DMS53 treated with DMSO at 0.1 percent for 48 hours (cell line): Measurements from ENCODE around the gene PEX11G.
"Not testable (repeated sequence)": the region's sequence is repeated elsewhere in the genome, so short reads cannot be mapped to it uniquely, and the experiment has no call there.

Experiments used
- DNase-seq: peaks from one replicate; lab custom pipeline; 2025; ENCODE audit not compliant: unreplicated experiment; lab: John Stamatoyannopoulos, UW

PEX11G gene

DNA sequence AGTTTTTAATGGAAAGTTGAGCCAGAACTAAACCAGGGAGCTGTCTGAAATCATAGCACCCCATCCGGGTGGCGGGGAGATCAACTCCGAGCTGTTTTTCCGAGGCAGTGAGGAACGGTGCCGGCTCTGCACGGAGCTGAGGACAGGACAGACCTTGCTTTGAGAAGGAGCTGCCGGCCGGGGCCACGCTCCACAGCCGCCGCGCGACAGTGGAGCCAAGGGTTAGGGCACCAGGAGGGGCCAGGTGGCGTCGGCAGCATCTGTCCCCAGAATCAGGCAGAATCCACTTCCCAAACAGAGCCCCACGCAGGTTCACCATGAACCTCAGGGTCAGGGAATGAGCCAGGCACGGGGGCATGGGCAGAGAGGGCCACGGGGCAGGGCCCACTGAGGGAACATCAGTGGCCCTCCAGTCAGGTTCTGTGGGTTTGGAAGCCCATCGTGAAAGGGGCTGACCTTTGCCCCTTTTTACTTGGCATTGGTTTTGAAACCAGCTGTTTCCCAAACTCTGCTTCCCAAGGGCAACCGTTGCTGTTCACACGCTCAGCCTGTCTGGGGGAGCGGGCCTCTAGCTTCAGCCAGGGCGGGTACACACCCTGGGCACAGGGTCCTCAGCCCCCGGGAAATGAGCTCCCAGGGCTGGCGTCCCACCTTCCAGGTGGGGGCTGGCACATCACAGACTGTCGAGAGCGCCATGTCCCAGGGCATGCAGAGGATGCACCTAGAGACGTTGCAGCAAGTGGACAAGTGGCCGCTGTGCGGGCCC lies 18.1 kb downstream of the PEX11G start:
- DNase-seq = no peak

DNA sequence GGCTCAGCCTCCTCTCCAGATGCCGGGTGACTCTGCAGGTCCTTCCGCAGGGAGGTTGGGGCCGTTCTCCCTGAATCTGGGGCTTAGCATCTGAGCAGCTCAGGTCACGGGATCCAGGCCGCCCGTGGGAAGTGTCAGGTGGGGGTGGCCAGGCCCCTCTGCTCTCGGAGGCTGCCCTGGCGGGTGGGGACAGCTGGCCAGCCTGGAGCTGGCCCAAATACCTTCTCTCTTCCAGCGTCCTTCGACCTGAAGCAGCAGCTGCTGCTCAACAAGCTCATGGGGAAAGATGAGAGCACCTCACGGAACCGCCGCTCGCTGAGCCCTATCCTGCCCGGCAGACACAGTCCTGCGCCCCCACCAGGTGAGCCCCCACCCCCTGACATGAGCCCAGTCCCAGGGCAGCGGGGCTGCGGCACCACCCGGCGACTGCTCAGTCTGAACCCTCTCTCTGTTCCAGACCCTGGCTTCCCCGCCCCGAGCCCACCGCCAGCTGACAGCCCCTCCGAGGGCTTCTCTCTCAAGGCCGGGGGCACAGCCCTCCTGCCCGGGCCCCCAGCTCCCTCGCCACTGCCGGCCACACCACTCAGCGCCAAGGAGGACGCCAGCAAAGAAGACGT lies 19.1 kb downstream of the PEX11G start:
- no peak for DNase-seq

DNA sequence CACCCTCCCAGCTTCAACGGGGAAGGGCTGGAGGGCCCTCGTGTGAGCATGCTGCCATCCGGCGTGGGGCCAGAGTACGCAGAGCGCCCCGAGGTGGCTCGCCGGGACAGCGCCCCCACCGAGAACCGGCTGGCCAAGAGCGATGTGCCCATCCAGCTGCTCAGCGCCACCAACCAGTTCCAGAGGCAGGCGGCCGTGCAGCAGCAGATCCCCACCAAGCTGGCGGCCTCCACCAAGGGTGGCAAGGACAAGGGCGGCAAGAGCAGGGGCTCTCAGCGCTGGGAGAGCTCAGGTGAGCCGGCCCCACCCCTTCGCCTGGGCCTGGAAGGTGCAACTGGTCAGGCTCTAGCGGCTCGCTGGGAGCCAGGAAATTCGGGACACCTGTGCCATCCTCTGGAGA lies 20.0 kb downstream of the PEX11G start:
- no peak for DNase-seq

DNA sequence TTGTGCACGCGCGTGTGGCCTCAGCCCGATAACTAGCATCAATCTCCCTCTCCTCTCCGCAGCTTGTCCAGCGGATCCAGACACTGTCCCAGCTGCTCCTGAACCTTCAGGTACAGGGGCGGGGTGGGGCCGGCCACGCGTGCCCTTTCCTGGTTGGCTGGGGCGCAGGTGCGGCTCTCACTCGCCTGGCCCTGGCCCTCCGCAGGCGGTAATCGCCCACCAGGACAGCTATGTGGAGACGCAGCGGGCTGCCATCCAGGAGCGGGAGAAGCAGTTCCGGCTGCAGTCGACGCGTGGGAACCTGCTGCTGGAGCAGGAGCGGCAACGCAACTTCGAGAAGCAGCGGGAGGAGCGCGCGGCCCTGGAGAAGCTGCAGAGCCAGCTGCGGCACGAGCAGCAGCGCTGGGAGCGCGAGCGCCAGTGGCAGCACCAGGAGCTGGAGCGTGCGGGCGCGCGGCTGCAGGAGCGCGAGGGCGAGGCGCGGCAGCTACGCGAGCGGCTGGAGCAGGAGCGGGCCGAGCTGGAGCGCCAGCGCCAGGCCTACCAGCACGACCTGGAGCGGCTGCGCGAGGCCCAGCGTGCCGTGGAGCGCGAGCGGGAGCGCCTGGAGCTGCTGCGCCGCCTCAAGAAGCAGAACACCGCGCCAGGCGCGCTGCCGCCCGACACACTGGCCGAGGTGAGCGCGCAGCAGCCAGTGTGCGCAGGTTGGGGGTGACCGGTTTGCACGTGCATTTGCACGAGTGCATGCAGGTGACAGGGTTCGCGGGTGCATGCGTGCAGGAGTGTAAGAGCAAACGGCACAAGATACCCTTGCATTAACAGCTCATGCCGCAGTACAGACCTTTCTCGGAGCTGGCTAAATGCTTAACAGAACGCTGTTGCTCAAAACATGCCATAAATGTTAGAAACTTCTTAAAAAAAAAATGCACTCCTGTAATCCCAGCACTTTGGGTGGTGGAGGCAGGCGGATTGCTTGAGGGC lies 21.5 kb downstream of the PEX11G start:
- no peak for DNase-seq

DNA sequence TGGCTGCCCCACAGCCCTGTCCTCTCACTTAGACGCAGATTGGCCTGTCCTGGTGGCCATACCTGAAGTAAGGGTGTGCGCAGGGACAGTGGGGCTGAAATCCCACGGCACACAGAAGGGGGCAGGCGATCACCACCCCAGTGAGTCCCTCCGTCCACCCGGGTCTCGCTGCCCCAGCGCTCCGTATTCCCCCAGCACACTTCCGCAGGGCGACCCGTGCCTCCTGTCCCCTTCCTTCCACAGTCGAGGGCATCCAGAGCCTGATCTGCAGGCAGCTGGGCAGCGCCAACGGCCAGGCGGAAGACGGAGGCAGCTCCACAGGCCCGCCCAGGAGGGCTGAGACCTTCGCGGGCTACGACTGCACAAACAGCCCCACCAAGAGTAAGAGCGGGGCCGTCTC lies 25.3 kb downstream of the PEX11G start:
- DNase-seq = no peak

DNA sequence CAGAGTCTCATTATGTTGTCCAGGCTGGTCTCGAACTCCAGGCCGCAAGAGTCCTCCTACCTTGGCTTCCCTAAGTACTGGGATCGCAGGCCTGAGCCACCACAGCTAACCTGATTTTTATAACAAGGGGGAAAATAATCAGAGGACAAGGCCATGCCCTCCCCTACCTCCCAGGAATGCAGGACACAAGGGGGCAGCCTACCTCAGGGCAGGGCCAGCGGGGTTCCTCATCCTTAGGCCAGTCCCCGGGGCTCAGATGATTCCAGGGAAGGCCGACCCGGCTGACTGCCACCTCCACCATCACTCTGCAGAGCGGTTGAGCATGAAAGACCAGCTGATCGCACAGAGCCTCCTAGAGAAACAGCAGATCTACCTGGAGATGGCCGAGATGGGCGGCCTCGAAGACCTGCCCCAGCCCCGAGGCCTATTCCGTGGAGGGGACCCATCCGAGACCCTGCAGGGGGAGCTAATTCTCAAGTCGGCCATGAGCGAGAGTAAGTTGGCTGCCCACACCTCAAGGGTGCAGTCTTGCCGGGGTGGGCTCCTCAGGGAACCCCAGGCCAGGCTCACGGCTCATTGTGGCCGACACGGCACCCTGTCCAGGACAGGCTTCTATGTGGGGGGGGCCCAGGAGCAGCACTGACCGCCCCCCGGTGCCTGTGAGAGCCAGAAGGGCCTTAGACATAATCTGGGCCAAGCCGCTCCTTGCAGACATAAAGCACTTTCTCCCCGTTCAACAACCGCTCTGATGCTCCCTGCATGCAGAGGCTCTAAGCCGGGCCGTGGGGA lies 26.8 kb downstream of the PEX11G start:
- no peak for DNase-seq

DNA sequence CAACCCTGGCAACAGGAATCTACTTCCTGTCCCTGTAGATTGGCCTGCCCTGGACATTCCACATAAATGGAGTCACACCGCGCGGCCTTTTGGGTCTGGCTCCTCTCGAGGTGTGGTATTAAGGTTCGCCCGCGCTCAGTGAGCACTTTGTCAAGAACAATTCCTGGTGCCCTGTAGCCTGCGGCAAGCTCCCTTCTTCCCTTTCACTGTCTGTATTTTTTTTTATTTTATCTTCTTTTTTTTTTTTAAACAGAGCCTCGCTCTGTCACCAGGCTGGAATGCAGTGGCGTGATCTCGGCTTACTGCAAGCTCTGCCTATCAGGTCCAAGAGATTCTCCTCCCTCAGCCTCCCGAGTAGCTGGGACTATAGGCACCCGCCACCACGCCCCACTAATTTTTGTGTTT lies 28.3 kb downstream of the PEX11G start:
- DNase-seq = no peak

DNA sequence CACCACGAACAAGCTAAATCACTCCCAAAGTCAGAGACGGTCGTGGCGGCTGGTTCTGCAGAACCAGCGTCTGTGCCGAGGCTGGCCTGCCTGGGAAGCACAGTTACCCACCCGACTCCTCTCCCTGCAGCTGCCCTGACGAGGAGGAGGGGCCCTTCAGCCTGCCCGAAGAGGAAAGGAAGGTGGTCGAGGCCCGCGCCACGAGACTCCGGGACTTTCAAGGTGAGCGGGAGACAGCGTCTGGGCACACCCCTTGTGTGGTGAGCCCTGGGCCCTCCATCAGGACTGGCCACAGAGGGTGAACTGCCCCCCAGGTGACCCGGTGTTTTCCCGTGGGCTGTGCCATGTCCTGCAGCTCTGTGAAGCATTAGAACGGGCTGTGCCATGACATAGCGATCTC lies 29.1 kb downstream of the PEX11G start:
- no peak for DNase-seq

DNA sequence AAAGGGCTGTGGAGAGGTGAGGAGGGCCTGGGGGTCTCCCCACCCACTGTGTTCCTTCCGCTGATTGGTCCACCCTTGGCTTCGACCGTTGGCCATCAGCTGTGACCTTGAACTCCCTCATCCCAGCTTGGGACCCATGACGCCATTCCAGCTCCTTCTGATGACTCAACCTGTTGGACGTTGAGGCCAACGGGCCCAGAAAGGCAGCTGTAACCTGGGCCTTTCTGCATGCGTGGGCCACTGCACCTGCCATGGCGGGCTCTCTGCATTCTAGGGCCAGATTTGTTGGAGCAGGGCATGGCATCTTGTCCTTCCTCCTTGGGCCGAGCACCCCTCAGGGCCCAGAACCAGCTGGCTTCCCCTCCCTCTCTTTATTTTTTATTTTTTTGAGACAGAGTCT lies 30.2 kb downstream of the PEX11G start:
- DNase-seq = no peak

DNA sequence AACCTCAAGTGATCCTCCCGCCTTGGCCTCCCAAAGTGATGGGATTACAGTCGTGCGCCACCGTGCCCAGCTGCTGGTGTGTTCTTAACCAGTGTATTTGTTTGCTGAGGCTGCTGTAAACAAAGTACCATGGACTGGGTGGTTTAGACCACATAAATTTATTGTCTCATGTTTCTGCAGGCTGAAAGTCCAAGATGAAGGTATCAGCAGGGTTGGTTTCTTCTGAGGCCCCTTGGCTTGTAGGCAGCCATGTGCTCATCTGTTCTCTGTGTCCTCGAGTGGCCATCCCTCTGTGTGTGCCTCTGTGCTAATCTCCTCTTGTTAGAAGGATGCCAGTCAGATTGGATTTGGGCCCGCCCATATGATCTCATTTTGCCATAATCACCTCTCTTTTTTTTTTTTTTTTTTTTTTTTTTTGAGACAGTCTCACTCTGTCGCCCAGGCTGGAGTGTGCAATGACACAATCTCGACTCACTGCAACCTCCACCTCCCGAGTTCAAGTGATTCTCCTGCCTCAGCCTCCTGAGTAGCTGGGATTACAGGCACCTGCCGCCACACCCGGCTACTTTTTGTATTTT lies 31.8 kb downstream of the PEX11G start:
- DNase-seq = no peak

DNA sequence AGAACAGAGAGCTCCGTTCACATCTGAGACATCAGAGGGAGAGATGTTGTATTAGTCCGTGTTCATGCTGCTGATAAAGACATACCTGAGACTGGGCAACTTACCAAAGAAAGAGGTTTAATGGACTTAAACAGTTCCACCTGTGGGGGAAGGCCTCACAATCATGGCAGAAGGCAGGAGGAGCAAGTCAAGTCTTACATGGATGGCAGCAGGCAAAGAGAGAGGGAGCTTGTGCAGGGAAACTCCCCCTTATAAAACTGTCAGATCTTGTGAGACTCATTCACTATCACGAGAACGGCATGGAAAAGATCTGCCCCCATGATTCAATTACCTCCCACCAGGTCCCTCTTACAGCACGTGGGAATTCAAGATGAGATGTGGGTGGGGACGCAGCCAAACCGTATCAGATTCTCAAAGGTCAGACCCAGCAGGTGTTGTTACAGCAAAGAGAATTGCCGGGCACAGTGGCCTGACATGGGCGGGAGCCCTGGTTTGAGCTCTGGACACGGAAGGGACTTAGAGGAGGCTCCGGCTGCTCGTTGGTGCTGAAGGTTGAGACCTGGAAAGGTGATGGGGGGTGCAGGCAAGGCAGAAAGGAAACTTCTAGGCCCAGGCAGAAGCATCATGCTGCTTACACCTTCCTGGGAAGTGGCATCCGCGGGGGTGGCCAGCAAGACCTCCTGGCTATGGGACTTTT lies 33.1 kb downstream of the PEX11G start:
- no peak for DNase-seq

DNA sequence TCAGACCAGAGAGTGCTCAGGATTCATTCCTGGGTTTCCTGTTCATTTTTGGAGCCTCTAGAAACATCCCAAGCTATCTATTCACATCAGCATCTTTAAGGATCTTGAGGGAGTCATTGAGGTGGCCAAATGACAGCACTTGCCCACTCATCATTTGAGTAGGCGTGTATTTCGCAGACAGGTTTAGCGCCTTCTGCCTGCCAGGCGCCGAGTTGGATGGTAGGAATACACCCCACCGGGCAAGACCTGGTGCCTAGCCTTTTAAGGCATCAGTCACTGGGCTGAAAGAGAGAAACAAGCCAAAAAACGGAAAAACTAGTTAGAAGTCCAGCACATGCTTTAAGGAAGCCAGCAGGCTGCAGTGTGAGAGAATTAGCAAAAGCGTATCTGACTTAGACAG lies 33.8 kb downstream of the PEX11G start:
- no peak for DNase-seq

DNA sequence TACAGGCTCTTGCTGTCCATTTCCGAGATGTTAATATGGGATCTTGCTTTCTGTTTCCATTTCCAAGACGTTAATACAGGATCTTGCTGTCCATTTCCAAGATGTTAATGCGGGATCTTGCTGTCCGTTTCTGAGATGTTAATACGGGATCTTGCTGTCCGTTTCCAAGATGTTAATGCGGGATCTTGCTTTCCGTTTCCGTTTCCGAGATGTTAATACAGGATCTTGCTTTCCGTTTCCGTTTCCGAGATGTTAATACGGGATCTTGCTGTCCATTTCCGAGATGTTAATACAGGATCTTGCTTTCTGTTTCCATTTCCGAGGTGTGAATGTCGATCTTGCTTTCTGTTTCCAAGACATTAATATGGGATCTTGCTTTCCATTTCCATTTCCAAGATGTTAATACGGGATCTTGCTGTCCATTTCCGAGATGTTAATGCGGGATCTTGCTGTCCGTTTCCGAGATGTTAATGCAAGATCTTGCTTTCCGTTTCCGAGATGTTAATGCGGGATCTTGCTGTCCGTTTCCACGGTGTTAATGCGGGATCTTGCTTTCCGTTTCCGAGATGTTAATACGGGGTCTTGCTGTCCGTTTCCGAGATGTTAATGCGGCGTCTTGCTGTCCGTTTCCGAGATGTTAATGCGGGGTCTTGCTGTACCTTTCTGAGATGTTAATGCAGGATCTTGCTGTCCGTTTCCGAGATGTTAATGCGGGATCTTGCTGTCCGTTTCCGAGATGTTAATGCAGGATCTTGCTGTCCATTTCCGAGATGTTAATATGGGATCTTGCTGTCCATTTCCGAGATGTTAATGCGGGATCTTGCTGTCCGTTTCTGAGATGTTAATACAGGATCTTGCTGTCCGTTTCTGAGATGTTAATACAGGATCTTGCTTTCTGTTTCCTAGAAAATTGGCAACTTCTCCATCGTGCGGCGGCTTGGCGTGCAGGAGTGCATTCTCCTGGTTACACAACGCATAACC lies 38.3 kb downstream of the PEX11G start:
- no peak for DNase-seq

DNA sequence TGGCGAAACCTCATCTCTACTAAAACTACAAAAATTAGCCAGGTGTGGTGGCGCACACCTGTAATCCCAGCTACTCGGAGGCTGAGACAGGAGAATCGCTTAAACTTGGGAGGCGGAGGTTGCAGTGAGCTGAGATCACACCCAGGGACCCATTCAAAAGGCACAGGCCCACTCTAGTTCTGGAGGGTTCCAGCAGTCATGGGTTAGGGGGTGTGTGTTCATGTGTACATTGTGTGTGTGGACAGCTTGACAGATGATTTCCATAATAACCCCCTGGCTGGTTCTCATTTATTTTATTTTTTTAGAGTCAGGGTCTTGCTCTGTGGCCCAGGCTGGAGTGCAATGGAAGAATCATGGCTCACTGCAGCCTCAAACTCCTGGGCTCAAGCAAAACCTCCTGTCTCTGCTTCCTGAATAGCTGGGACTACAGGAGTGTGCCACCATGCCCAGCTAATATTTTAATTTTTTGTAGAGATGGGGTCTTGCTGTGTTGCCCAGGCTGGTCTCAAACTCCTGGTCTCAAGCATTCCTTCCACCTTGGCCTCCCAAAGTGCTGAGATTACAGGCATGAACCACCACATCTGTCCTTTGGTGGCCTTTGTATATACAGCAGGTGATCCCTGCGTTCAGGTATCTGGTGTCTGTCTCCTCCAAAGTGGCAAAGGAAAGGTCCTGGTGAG lies 39.3 kb downstream of the PEX11G start:
- not testable (repeated sequence) for DNase-seq

DNA sequence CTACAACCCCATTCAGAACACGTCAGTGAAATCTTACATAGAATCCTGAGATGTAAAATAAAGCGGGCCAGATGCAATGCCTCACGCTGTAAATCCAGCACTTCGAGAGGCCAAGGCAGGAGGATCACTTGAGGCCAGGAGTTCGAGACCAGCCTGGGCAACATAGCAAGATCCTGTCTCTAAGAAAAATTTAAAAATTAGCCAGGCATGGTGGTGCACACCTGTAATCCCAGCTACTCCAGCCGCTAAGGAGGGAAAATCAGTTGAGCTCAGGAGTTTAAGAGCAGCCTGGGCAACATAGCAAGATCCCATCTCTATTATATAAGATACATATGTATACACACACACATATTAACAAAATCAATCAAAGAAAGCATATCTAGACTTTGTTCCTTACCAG lies 41.2 kb downstream of the PEX11G start:
- DNase-seq = no peak

DNA sequence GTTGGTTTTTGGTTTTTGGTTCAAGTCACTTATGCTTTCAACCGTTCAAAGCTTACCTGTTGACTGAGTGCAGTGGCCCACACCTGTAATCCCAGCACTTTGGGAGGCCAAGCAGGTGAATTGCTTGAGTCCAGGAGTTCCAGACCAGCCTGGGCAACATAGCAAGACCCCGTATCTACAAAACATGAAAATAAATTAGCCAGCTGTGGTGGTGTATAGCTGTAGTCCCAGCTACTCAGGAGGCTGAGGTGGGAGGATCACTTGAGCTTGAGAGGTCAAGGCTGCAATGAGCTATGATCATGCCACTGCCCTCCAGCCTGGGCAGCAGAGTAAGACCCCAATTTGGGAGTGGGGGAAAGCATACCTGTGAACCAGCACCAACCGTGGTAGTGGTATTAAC lies 43.7 kb downstream of the PEX11G start:
- DNase-seq = no peak

DNA sequence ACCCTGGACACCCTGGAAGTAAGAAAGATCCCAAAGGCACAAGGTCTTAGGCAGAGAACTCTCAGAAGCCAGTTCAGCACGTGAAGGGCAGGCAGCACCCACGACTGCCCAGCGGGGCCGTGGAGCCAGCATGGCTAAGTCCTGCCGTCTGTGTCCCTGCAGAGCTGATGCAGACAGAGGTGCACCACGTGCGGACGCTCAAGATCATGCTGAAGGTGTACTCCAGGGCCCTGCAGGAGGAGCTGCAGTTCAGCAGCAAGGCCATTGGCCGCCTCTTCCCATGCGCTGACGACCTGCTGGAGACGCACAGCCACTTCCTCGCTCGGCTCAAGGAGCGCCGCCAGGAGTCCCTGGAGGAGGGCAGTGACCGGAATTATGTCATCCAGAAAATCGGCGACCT lies 44.8 kb downstream of the PEX11G start:
- no peak for DNase-seq

DNA sequence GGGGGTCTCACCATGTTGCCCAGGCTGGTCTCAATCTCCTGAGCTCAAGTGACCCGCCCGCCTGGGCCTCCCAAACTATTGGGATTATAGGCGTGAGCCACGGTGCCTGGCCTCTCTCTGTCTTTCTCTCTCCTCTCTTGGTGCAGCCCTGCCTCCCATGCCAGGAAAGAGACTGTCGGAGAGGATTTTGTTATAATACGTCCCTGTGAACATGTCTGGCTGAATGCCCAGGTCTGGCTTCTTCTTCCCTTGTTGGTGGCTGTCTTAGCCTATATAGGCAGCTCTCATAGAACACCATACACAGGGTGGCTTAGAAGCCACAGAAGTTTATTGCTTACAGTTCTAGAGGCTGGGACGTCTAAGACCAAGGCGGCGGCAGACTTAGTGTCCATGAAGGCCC lies 46.4 kb downstream of the PEX11G start:
- no peak for DNase-seq
